Measurements from ENCODE around the gene FAAP20. TPM values are rescaled to one million over a fixed set of nuclear protein-coding genes. Genes with fewer than 3 reads are reported as not detected.

FAAP20 gene
- total and polyA plus RNA-seq, 9 of the 15 experiments (the other 6 are each of a cell fraction or from before 2014, with no cell fraction given): 0.58 to 143 (median 9.9) TPM

DNA sequence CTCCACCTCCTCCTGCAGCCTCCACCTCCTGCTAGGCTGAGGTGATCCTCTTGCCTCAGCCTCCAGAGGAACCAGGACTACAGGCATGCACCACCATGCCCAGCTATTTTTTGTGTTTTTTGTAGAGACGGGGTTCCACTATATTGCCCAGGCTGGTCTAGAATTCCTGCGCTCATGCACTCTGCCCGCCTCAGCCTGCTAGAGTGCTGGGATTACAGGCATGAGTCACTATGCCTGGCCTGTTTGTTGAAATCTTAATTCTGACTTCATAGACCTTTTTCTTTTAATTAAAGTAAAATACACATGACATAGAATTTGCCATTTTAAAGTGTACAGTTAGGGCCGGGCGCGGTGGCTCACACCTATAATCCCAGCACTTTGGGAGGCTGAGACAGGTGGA lies 42.7 kb downstream of the FAAP20 start (continued):
- TF ChIP-seq, protein P1, sequence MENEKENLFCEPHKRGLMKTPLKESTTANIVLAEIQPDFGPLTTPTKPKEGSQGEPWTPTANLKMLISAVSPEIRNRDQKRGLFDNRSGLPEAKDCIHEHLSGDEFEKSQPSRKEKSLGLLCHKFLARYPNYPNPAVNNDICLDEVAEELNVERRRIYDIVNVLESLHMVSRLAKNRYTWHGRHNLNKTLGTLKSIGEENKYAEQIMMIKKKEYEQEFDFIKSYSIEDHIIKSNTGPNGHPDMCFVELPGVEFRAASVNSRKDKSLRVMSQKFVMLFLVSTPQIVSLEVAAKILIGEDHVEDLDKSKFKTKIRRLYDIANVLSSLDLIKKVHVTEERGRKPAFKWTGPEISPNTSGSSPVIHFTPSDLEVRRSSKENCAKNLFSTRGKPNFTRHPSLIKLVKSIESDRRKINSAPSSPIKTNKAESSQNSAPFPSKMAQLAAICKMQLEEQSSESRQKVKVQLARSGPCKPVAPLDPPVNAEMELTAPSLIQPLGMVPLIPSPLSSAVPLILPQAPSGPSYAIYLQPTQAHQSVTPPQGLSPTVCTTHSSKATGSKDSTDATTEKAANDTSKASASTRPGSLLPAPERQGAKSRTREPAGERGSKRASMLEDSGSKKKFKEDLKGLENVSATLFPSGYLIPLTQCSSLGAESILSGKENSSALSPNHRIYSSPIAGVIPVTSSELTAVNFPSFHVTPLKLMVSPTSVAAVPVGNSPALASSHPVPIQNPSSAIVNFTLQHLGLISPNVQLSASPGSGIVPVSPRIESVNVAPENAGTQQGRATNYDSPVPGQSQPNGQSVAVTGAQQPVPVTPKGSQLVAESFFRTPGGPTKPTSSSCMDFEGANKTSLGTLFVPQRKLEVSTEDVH (IDR thresholded peaks at IDR 0.05; ENCODE audit: low read depth, partially characterized antibody): no peak
- TF ChIP-seq RBM34 (IDR thresholded peaks at IDR 0.05; ENCODE audit: borderline replicate concordance, insufficient read depth, low read length) (no peak), ELF4 (CRISPR knock-in tag; IDR thresholded peaks at IDR 0.05) (no peak), ZBED1 (IDR thresholded peaks at IDR 0.05) (no peak), NR2C1 (IDR thresholded peaks at IDR 0.05) (no peak), NR2C1 (tag; IDR thresholded peaks at IDR 0.05) (no peak), NCOA1 (IDR thresholded peaks at IDR 0.05; ENCODE audit: low read depth) (no peak), ZNF408 (CRISPR knock-in tag; IDR thresholded peaks at IDR 0.05; ENCODE audit: low read depth) (no peak), POLR2AphosphoS2 (IDR thresholded peaks at IDR 0.05; ENCODE audit: low read length) (no peak)
- TF ChIP-seq, protein P2, sequence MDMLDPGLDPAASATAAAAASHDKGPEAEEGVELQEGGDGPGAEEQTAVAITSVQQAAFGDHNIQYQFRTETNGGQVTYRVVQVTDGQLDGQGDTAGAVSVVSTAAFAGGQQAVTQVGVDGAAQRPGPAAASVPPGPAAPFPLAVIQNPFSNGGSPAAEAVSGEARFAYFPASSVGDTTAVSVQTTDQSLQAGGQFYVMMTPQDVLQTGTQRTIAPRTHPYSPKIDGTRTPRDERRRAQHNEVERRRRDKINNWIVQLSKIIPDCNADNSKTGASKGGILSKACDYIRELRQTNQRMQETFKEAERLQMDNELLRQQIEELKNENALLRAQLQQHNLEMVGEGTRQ (CRISPR knock-in tag; IDR thresholded peaks at IDR 0.05): no peak
